HG03066 (cell line): Measurements from ENCODE around the gene C16orf92.
"Not testable (repeated sequence)": the region's sequence is repeated elsewhere in the genome, so short reads cannot be mapped to it uniquely, and the experiment has no call there.

Source experiments
- ATAC-seq: cut with Tn5 transposase; IDR thresholded peaks from one replicate; pipeline ENCODE4 v1.9.1; 2021; ENCODE audit warnings: low read depth; ENCODE audit not compliant: unreplicated experiment

The C16orf92 gene

DNA sequence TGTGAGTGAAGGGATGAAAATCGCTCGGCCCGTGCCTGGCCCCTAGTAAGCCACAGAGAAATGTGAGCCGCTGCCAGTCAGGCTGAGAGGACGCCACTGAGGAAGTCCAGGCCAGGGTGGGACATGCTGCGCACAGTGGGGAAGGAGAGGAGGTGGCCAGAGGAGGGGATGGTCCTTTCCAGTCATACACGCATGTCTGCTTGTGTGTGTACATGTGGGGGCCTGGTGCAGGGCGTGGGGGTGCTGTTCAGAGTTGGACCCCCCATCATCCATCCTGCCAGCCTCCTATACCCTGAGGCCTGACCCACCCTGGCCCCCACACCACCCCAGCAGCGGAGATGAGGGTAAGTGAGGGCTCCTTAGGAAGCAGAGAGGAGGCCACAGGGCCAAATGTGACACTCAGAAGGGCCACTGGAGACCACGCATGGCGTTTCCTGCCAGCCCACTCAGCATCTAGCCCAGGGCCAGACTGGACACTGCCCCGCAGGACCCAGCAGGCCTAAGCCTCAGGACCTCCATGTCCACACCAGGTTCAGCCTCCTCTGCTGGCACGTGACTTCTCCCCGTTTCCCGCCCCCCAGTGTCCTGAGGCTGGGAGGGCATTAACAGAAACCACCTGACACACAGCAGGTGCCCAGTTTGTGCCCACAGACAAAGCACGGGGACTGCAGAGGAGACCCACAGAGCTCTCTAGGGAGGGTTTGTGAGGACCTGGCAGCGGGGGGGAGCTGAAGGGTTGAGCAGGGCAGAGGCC, 19.2 kb upstream of the C16orf92 start:
- no peak for ATAC-seq

DNA sequence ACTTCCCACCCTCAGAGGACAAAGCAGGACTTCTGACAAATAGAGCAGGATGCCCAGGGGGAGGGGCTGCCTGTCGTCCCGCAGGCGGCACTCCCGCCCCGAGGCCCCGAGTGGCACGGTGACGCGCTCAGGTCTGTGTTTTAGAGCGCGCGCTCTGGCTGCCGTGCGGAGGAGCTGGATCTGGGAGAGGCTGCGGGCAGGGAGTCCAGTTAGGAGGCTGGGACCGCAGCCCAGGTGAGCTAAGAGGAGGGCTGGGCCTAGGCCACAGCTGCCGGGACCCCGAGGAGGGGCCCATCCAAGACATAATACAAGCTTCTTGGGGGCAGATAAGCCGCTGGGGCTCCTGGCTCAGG, 18.6 kb upstream of the C16orf92 start:
- no peak for ATAC-seq

DNA sequence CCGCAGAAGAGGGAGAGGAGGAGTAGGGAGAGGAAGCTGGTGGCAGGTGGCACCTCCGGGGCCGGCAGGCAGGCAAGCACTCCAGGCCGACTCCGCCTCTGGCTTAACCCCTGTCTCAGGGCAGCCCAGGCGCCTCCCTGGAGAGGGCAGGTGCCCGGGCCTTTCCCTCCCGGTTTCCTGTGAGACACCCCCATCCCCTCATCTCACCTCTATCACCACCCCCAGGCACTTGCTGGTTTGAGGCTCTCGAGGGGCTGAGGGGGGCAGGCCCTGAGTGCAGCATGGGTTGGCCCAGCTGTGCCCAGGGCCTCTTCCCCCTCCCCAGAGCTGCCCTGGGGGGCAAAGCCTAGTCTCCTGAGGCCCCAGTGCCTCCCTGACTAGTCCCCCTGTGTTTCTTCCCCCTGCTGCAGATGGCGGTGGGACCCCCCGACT, 18.2 kb upstream of the C16orf92 start:
- ATAC-seq: no peak

DNA sequence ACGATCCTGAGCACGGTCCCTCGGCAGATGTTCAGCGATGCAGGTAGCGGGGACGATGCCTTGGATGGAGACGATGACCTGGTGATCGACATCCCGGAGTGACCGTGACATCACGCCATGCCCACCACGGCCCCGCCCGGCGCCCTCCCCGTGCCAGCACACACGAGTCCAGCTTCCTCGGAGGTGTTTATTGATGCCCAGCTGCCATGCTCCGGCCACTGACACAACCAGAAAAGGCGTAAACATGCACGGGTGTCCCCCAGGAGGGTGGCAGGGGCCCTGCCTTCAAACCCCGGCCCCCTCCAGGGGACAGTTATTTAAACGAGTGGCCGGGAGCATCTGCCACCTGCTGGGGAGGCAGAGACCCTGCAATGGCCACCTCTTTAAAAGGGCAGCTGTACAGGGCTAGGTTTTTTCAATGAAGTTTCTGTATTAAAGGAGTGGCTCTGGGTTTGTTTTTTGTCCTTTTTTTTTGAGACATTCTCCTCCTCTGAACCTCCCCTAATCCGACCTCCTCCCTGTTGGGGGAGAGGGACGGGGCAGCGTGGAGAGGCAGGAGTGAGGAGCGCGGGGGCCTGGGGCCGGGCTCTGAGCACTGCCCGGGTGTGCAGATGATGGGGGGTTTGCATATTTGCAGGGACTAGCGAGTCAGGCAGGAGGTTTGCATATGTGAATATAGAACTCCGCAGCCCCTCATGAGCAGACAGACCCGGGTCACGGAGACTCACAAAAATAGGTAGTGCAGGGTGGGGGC, 17.5 kb upstream of the C16orf92 start:
- no peak for ATAC-seq

DNA sequence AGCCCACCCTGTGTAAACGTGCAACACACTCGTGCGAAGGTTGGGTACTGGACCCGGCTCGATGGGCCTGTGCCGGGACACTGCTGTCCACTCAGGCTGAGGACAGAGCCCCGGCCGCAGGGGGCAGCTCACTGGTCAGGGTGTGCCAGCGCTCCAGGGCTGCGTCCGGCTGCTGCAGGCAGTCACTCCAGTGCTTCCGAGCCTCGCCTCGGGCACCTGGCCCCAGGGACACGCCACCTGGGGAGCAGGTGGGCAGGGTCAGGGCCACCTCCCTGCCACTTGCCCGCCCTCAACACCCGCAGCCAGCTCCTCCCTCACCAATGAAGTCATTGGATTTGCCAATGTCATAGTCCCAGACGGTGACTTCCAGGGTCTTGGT, 16.9 kb upstream of the C16orf92 start:
- no peak for ATAC-seq

DNA sequence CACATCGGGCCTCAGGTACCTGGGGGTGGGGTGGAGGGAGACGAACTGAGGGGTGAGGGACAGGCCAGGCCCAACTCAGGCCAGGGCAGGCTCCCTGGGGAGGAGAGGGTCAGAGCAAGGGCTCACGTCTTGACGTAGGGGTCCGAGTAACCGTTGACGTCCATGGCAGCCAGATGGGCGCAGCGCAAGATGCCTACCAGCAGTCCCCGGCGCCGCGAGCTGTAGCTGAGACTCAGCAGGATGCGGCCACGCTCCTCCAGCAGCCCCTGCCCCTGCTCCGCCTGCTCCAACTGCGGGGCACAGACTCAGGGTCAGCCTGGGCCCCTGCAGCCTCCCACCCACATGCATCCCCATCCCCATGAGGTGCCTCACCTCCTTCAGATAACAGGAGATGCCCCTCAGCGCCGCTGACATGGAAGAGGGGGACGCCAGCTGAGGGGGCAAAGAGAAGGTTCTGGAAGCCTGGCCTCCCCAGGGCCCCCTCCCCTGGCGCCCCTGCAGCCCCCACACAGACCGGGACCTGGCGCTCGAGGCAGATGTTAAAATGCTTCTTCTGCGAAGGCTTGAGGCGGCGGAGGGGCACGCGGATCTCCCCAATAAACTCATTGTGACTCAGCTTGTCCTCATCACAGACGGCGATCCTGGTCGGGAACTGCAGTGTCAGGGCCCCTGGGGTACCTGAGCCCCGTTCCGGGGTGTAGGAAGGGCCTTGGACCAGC, 16.2 kb upstream of the C16orf92 start:
- ATAC-seq: no peak

DNA sequence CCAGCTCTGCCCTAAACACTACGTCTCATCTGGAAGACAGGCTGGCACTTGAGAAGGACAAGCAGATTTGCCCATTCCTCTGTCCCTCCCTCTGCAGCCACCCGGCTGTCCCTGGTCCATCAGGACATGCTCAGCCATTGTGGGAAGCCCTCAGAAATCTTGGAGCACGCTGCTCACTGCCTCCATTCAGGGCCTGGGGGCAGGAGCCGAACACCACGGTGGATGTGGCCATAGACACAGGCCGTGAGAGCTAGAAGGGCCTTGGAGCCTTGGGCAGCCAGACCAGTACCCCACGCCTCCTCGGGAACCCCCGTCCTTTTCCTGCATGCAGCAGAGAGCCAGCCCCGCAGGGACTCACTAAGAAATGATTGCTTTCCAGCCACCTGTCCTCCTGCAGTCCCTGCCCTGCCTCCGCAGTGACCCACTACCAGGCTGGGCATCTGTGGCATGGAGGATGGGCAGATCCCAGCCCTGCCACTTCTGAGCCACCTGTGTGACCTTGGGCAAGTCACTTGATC, 15.6 kb upstream of the C16orf92 start:
- no peak for ATAC-seq

DNA sequence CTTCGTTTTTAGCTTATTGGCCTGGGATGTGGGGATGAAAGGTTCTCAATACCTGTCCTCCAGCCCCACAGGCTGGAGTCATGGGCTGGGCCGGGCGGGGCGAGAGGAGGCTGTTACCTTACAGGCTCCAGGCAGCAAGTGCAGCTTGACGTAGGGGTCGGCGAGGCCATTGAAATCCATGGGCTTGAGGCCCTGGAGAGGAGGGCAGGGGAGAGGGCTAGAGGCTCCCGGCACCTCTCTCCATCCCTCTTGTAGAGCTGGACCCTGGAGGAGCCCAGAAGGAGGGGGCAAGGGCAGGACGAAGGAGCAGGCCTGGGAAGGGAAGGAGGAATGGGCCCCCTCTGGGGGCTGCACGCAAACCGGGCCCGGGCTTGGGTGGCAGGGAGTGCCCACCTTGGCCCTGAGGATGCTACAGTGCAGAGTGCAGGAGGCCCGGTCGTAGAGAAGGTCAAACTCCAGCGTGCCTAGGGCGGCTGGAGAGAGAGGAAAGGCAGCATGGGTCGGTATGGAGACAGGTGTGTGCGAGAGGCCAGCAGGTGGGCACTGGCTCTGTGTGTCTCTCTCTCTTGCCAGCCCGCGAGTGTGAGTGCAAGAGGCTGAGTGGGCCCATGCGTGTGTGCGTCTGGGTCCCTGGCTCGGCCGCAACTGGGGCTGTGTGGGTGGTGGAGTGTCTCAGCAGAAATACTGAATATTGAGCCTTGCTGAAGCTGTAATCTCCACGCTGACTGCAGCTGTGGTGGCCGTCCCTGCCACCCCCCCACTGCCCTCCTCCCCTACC, 13.7 kb upstream of the C16orf92 start:
- ATAC-seq: no peak

DNA sequence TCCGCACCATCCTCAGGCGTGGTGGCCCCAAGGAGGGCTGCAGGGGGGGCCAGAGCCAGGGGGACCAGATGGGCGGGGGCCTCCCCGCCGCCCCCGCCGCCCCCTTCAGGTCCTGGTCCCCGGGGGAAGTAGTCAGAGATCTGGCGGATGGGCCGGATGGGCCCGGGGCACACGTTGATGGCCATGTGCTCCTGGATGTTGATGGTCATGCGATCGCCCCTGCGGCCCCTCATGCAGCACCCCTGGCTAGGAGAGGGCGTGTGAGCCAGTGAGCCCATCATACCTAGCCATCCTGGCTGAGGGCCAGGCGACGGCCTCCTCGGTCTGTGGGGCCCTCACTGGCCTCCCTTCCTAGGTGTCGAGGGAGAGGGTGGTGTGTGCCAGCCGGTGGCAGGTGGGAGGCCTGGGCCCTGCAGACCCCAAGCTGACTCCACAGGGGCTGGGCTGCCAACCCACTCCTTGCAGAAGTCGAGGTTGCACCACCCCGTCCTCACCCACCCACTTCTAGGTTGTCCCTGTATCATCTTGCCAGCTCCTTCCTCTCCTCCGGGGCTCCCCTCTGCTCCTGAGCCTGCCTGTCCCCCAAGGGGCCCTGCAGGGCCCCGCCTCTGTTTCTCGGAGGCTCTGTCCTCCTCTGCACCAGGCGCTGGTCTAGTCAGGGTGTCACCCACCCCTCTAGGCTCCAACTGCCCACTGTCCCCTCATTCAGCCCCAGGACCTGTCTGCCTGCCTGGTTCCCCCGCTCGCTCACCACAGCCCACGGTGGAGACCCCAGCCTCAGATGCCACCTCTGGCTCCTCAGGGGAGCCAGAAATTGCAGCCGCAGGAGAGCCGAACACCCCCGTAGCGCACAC, 12.8 kb upstream of the C16orf92 start:
- no peak for ATAC-seq

DNA sequence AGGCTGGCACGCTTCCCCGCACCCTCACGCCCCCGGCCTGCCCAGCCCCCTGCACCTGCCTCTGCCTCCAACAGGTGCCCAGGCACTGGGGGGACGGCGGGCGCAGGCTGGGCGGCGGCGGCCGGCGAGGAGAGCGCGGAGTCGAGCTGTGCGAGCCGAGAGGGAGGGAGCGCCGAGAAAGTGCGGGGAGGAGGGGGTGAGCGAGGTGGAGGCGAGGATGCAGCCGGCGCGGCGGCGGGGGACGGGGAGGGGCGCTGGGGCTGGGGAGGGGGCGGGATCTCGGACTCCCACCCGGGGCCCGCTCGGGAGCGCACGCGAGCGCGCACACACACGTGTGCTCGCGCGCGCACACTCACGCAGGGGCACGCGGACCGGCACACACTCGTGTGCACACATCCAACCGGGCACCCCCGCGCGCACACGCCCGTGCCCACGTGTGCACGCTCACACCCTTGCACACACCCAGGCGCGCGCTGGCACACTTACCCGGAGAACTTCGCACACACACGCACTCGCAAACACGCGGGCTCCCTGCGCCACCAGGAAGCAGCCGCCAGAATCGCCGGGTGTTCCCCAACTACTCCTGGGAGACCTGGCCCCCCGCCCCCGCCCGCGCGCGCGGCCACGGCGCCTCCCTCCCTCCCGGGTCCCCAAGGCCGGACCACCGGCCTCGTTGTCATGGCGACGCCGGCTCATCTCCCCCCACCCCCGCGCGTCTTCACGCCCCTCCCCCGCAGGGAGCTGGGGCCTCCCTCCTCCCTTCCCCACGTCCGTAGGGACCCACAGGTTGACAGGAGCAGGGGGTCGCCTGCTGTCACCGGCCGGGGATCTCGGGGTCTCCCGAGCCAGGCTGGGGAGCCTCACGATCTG, 11.9 kb upstream of the C16orf92 start, which contains the start of gene DOC2A:
Gene DOC2A (minus strand): TSS at position 184 of the 870 bp plus-strand sequence. CDS start 805 bp downstream, outside the sequence.
- no peak for ATAC-seq

DNA sequence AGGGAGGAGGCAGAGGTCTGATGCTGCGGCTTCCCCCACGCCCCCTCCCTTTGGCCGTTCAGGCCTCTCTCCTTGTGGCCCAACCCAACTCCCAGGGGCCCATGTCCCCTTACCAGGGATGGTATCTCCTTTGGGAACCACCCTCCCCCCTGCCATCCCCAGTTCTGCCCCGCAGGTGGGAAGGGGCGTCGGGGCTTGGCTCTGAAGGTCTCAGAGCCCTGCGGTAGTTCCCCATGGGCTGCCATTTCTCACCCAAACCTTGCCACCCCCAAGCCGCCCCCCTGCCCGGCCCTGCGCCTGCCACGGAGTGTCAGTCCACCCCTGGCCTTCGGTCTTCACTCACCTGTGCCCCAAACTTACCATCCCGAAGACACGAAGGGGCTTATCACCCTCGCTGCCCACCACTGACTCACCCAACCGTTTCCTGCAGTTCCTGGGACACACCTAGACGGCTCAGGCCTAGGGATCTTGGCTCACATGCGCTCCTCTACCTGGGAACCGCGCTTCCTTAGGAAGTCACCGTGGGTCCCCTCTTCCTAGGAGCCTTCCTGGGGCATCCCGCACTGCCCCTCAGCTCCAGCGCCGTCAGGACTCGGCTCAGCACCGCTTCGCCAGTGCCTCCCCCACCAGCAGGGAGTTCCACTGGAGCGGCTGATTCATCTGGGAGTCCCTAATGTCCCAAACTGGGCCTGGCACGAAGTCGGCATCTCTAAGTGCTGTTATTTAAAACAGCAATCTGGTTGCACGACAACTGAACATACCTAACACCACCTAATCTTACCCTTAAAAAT, 11.1 kb upstream of the C16orf92 start:
- no peak for ATAC-seq

DNA sequence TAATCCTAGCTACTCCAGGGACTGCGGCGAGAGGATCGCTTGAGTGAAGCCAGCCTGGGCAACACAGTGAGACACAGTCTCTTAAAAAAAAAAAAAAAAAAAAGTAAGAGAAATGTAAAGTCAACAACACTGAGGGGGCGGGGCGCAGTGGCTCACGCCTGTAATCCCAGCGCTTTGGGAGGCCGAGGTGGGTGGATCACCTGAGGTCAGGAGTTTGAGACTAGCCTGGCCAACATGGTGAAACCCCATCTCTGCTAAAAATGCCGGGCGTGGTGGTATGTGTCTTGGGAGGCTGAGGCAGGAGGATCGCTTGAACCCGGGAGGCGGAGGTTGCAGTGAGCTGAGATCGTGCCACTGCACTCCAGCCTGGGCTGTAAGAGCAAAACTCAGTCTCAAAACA, 10.4 kb upstream of the C16orf92 start:
- not testable (repeated sequence) for ATAC-seq

DNA sequence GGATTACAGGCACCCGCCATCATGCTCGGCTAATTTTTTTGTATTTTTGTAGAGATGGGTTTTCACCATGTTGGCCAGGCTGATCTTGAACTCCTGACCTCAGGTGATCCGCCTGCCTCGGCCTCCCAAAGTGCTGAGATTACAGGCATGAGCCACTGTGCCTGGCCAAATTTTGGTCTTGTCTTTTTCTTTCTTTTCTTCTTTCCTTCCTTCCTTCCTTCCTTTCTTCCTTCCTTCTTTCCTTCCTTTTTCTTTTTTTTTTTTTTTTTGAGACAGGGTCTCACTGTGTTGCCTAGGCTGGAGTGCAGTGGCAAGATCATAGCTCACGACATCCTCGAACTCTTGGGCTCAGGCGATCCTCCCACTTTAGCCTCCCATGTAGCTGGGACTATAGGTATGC, 7.5 kb upstream of the C16orf92 start:
- not testable (repeated sequence) for ATAC-seq

DNA sequence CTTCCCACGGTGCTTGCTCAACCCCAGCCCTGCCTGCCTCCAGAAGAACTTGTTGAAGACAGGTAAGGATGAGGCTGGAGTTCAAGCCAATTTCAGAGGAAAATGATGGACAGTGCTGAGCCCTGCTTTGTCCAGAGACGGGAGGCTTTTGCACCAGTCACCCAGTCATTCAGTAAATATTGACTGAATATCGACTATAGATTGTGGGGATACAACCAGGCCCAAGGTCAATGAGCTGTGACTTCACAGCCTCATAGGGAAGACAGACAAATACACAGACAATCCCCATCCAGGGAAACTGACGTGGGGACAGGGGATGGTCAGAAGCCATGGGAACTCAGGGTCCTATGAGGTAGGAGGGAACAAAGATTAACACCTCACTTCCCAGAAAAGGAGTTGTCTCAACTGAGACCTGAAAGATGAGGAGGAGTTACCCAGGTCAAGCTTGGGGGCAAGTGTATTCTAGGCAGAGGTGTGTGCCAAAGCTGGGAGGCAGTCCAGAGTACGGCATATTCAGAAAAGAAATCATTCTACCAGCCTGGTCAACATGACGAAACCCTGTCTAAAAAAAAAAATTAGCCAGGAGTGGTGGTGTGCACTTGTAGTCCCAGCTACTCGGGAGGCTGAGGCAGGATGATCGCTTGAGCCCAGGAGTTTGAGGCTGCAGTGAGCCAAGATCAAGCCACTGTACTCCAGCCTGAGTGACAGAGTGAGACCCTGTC, 6.3 kb upstream of the C16orf92 start:
- ATAC-seq: no peak

DNA sequence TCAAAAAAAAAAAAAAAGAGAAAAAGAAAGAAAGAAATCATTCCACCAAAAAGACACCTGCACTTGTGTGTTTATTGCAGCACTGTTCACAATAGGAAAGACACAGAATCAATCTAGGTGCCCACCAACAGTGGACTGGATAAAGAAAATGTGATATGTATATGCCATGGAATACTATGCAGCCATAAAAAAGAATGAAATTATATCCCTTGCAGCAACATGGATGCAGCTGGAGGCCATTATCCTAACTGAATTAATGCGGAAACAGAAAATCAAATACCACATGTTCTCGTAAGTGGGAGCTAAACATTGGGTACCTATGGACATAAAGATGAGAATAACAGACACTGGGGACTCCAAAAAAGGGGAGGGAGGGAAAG, 5.7 kb upstream of the C16orf92 start:
- no peak for ATAC-seq

DNA sequence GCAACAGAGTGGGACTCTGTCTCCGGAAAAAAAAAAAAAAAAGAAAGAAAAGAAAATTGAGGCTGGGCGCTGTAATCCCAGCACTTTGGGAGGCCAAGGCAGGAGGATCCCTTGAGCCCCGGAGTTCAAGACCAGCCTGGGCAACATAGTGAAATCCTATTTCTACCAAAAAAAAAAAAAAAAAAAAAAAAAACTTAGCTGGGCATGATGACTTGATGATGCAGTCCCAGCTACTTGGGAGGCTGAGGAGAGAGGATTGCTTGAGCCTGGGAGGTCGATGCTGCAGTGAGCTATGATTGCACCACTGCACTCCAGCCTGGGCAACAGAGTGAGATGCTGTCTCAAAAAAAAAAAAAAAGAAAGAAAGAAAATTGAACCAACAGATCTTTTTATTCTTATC, 5.1 kb upstream of the C16orf92 start:
- ATAC-seq: not testable (repeated sequence)

DNA sequence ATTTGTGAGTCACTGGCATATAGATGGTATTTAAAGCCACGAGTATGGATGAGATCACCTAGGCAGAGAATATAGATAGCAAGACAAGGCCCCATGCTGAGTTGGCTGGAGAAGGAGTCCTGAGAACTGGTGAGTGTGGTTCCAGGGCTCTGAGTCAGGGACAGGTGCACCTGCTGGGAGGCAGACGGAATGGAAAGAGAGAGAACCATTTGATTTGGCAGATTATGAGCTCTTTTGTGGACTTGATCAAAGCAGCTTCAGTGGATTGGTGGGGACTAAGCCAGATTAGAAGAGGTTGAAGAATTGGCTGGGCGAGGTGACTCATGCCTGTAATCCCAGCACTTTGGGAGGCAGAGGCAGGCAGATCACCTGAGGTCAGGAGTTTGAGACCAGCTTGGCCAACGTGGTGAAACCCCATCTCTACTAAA, 4.3 kb upstream of the C16orf92 start:
- ATAC-seq: no peak
